22Rv1 (cell line): ENCODE measurements around the gene SDK1.

Source experiments
- CTCF ChIP-seq: fragments of 450-650 bp; IDR thresholded peaks from 2 replicates; pipeline ENCODE4 v1.5.1; 2017; ENCODE audit warnings: mild to moderate bottlenecking
- ZFX ChIP-seq: fragments of 450-650 bp; IDR thresholded peaks from 2 replicates; pipeline ENCODE4 v1.6.1; 2017; ENCODE audit warnings: antibody characterized with exemption, borderline replicate concordance

- peak; percentile 23 for TF ChIP-seq CTCF
- no peak for TF ChIP-seq ZFX
These were observed 694.1 kb downstream of the SDK1 start for GRCh38 chr7:3995187-3995586.
